Liver (tissue), 9 donors: Measurements from ENCODE around the gene PKHD1. TPM values are rescaled to one million over a fixed set of nuclear protein-coding genes. Genes with fewer than 3 reads are reported as not detected.

Source experiments
- DNase-seq: peaks from one replicate; pipeline ENCODE4 v3.0.0-alpha.2; 2017; ENCODE audit warnings: low spot score
- H3K27ac ChIP-seq, 2 donors: one replicate each; pipeline ENCODE4 v1.7.0; 2013; ENCODE audit warnings: inconsistent platforms in 2 of 2, low read length in 2 of 2, control low read depth in 1 of 2, low read depth in 1 of 2, mild to moderate bottlenecking in 1 of 2
- H3K27me3 ChIP-seq, 4 donors: one replicate each; pipeline versions ENCODE4 v1.6.1 to v1.7.0; 2013; ENCODE audit warnings: low read length in 3 of 4, inconsistent platforms in 1 of 4, mild to moderate bottlenecking in 1 of 4, moderate library complexity in 1 of 4; ENCODE audit not compliant: control insufficient read depth in 4 of 4, insufficient read depth in 4 of 4
- H3K36me3 ChIP-seq, 4 donors: one replicate each; pipeline versions ENCODE4 v1.6.1 to v1.7.0; 2013; ENCODE audit warnings: low read length in 3 of 4, mild to moderate bottlenecking in 3 of 4, low read depth in 1 of 4, moderate library complexity in 1 of 4; ENCODE audit not compliant: control insufficient read depth in 4 of 4, insufficient read depth in 3 of 4
- H3K4me1 ChIP-seq, 4 donors: one replicate each; pipeline versions ENCODE4 v1.6.1 to v1.7.0; 2013; ENCODE audit warnings: low read length in 3 of 4, mild to moderate bottlenecking in 3 of 4, moderate library complexity in 1 of 4; ENCODE audit not compliant: control insufficient read depth in 4 of 4, insufficient read depth in 4 of 4
- H3K4me3 ChIP-seq, 3 donors: one replicate each; pipeline versions ENCODE4 v1.6.1 to v1.7.0; 2013; ENCODE audit warnings: low read length in 3 of 3, control low read depth in 1 of 3, low read depth in 1 of 3, mild to moderate bottlenecking in 1 of 3
- H3K9ac ChIP-seq, 2 donors: one replicate each; pipeline ENCODE4 v1.7.0; 2013; ENCODE audit warnings: low read length in 2 of 2, mild to moderate bottlenecking in 2 of 2, moderate library complexity in 2 of 2, control low read depth in 1 of 2, low read depth in 1 of 2
- H3K9me3 ChIP-seq, 4 donors: one replicate each; pipeline versions ENCODE4 v1.6.1 to v1.7.0; 2013; ENCODE audit warnings: low read length in 3 of 4; ENCODE audit not compliant: control insufficient read depth in 4 of 4
- EGR1 ChIP-seq, 2 donors: IDR thresholded peaks; 2 replicates each; pipeline ENCODE4 v1.6.1; 2016 to 2018; ENCODE audit warnings: antibody characterized with exemption in 2 of 2, low read depth in 2 of 2
- FOXA1 ChIP-seq: IDR thresholded peaks from 2 replicates; pipeline ENCODE4 v1.6.1; 2016; ENCODE audit warnings: antibody characterized with exemption
- FOXA2 ChIP-seq: IDR thresholded peaks from 2 replicates; pipeline ENCODE4 v1.6.1; 2016; ENCODE audit warnings: antibody characterized with exemption
- GABPA ChIP-seq, 2 donors: IDR thresholded peaks in 1 of 2; conservative IDR thresholded peaks in 1 of 2; 2 replicates each; pipeline ENCODE4 v1.6.1; 2016; ENCODE audit warnings: antibody characterized with exemption in 2 of 2, mild to moderate bottlenecking in 1 of 2, moderate library complexity in 1 of 2
- HNF4A ChIP-seq, 2 donors: conservative IDR thresholded peaks; 2 replicates each; pipeline ENCODE4 v1.6.1; 2016; ENCODE audit warnings: antibody characterized with exemption in 2 of 2, mild to moderate bottlenecking in 2 of 2
- HNF4G ChIP-seq: IDR thresholded peaks from 2 replicates; pipeline ENCODE4 v1.6.1; 2016; ENCODE audit warnings: antibody characterized with exemption
- JUND ChIP-seq, 2 donors: IDR thresholded peaks; 2 replicates each; pipeline ENCODE4 v1.6.1; 2016; ENCODE audit warnings: antibody characterized with exemption in 2 of 2
- NR2F2 ChIP-seq: IDR thresholded peaks from 2 replicates; pipeline ENCODE4 v1.6.1; 2016; ENCODE audit warnings: antibody characterized with exemption
- RAD21 ChIP-seq, 2 donors: IDR thresholded peaks; 2 replicates each; pipeline ENCODE4 v1.6.1; 2016; ENCODE audit warnings: antibody characterized with exemption in 2 of 2, mild to moderate bottlenecking in 2 of 2
- RXRA ChIP-seq, 2 donors: IDR thresholded peaks; 2 replicates each; pipeline ENCODE4 v1.6.1; 2017 to 2018; ENCODE audit warnings: antibody characterized with exemption in 2 of 2, mild to moderate bottlenecking in 1 of 2
- SP1 ChIP-seq: IDR thresholded peaks from 2 replicates; pipeline ENCODE4 v1.6.1; 2018; ENCODE audit warnings: antibody characterized with exemption, mild to moderate bottlenecking
- TAF1 ChIP-seq: conservative IDR thresholded peaks from 2 replicates; pipeline ENCODE4 v1.6.1; 2016; ENCODE audit warnings: antibody characterized with exemption, mild to moderate bottlenecking
- YY1 ChIP-seq: IDR thresholded peaks from 2 replicates; pipeline ENCODE4 v1.6.1; 2016; ENCODE audit warnings: antibody characterized with exemption, mild to moderate bottlenecking
- WGBS: extraction: QIAGEN DNeasy Blood & Tissue Kit; methylation state at CpG from one replicate; pipeline ENCODE4 v1.1.7; 2013; 5-methylcytosine and 5-hydroxymethylcytosine counted together
- polyA plus RNA-seq, 2 donors: library from polyadenylated mRNA; stranded (reverse) in 1 of 2; unstranded in 1 of 2; fragments of 200-250 nt in 1 of 2; fragments of >200 nt in 1 of 2; fragmentation: Nextera tagmentation in 1 of 2; extraction: Ambion mirVana in 1 of 2; gene quantifications; one replicate each; pipeline versions ENCODE4 v1.2.1 to v1.2.3, GENCODE V29; 2013 to 2015
- total RNA-seq, 2 donors: library from RNA; depleted of rRNA; stranded (reverse); fragments of >200 nt; gene quantifications; one replicate each; pipeline ENCODE4 v1.2.3, GENCODE V29; 2014
- TF ChIP-seq, protein P1 (sequence below): fragments of 150-350 bp; IDR thresholded peaks from 2 replicates; pipeline ENCODE4 v1.5.1; 2017; ENCODE audit warnings: improper control_type of control experiment, low read depth, low read length; ENCODE audit not compliant: missing input control
- TF ChIP-seq, protein P2 (sequence below): IDR thresholded peaks from 2 replicates; pipeline ENCODE4 v1.6.1; 2016; ENCODE audit warnings: antibody characterized with exemption, mild to moderate bottlenecking
- TF ChIP-seq, protein P3 (sequence below): IDR thresholded peaks from 2 replicates; pipeline ENCODE4 v1.6.1; 2016; ENCODE audit warnings: antibody characterized with exemption
- TF ChIP-seq, protein P4 (sequence below): IDR thresholded peaks from 2 replicates; pipeline ENCODE4 v1.6.1; 2016; ENCODE audit warnings: antibody characterized with exemption
- TF ChIP-seq, protein P5 (sequence below): IDR thresholded peaks from 2 replicates; pipeline ENCODE4 v1.6.1; 2016; ENCODE audit warnings: antibody characterized with exemption
- donor health status: healthy.
- donor health status: healthy.
- donor health status: healthy.
- donor health status: healthy.
- donor health status: healthy.

Gene PKHD1
- total and polyA plus RNA-seq, 4 donors: 0.45 to 10.6 (median 3.2) TPM

DNA sequence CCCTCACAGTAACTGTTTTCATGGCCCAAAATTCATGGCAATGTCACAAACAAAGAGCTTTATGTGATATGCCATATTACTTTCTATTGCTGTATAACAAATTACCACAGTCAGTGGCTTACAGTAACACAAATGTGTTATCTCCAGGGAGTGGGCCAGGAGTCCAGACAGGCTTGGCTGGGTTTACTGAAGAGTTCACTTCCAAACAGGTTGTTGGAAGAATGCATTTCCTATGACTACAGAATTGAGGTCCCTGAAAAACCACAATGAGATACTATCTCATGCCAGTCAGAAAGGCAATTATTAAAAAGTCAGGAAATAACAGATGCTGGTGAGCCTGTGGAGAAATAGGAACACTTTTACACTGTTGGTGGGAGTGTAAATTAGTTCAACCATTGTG, 431.9 kb downstream of the PKHD1 start:
- Histone ChIP-seq H3K9ac (no peak overlapping the region), H3K4me1 (no peaks in the 10 kb centered on the region), H3K4me3 (no peak overlapping the region), H3K9me3 (no peaks in the 10 kb centered on the region), H3K36me3 (no peaks in the 10 kb centered on the region), H3K27me3 (no peaks in the 10 kb centered on the region), H3K27ac (no peak overlapping the region)
- no peak for DNase-seq
- no peak for TF ChIP-seq HNF4G
- TF ChIP-seq, protein P1, sequence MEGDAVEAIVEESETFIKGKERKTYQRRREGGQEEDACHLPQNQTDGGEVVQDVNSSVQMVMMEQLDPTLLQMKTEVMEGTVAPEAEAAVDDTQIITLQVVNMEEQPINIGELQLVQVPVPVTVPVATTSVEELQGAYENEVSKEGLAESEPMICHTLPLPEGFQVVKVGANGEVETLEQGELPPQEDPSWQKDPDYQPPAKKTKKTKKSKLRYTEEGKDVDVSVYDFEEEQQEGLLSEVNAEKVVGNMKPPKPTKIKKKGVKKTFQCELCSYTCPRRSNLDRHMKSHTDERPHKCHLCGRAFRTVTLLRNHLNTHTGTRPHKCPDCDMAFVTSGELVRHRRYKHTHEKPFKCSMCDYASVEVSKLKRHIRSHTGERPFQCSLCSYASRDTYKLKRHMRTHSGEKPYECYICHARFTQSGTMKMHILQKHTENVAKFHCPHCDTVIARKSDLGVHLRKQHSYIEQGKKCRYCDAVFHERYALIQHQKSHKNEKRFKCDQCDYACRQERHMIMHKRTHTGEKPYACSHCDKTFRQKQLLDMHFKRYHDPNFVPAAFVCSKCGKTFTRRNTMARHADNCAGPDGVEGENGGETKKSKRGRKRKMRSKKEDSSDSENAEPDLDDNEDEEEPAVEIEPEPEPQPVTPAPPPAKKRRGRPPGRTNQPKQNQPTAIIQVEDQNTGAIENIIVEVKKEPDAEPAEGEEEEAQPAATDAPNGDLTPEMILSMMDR: no peak
- TF ChIP-seq, protein P2, sequence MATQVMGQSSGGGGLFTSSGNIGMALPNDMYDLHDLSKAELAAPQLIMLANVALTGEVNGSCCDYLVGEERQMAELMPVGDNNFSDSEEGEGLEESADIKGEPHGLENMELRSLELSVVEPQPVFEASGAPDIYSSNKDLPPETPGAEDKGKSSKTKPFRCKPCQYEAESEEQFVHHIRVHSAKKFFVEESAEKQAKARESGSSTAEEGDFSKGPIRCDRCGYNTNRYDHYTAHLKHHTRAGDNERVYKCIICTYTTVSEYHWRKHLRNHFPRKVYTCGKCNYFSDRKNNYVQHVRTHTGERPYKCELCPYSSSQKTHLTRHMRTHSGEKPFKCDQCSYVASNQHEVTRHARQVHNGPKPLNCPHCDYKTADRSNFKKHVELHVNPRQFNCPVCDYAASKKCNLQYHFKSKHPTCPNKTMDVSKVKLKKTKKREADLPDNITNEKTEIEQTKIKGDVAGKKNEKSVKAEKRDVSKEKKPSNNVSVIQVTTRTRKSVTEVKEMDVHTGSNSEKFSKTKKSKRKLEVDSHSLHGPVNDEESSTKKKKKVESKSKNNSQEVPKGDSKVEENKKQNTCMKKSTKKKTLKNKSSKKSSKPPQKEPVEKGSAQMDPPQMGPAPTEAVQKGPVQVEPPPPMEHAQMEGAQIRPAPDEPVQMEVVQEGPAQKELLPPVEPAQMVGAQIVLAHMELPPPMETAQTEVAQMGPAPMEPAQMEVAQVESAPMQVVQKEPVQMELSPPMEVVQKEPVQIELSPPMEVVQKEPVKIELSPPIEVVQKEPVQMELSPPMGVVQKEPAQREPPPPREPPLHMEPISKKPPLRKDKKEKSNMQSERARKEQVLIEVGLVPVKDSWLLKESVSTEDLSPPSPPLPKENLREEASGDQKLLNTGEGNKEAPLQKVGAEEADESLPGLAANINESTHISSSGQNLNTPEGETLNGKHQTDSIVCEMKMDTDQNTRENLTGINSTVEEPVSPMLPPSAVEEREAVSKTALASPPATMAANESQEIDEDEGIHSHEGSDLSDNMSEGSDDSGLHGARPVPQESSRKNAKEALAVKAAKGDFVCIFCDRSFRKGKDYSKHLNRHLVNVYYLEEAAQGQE: no peak
- TF ChIP-seq, protein P3, sequence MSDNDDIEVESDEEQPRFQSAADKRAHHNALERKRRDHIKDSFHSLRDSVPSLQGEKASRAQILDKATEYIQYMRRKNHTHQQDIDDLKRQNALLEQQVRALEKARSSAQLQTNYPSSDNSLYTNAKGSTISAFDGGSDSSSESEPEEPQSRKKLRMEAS: no peak
- TF ChIP-seq, protein P4, sequence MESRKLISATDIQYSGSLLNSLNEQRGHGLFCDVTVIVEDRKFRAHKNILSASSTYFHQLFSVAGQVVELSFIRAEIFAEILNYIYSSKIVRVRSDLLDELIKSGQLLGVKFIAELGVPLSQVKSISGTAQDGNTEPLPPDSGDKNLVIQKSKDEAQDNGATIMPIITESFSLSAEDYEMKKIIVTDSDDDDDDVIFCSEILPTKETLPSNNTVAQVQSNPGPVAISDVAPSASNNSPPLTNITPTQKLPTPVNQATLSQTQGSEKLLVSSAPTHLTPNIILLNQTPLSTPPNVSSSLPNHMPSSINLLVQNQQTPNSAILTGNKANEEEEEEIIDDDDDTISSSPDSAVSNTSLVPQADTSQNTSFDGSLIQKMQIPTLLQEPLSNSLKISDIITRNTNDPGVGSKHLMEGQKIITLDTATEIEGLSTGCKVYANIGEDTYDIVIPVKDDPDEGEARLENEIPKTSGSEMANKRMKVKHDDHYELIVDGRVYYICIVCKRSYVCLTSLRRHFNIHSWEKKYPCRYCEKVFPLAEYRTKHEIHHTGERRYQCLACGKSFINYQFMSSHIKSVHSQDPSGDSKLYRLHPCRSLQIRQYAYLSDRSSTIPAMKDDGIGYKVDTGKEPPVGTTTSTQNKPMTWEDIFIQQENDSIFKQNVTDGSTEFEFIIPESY: no peak
- TF ChIP-seq EGR1 (IDR thresholded peaks at IDR 0.05; ENCODE audit: low read depth in 2 of 2): no peak
- TF ChIP-seq HNF4A (conservative IDR thresholded peaks at IDR 0.05): no peak
- TF ChIP-seq, protein P5, sequence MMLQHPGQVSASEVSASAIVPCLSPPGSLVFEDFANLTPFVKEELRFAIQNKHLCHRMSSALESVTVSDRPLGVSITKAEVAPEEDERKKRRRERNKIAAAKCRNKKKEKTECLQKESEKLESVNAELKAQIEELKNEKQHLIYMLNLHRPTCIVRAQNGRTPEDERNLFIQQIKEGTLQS: no peak
- TF ChIP-seq FOXA1: no peak
- TF ChIP-seq JUND (IDR thresholded peaks at IDR 0.05): no peak
- no peak for TF ChIP-seq SP1
- no peak for TF ChIP-seq NR2F2
- no peak for TF ChIP-seq RAD21 (IDR thresholded peaks at IDR 0.05)
- TF ChIP-seq FOXA2: no peak

DNA sequence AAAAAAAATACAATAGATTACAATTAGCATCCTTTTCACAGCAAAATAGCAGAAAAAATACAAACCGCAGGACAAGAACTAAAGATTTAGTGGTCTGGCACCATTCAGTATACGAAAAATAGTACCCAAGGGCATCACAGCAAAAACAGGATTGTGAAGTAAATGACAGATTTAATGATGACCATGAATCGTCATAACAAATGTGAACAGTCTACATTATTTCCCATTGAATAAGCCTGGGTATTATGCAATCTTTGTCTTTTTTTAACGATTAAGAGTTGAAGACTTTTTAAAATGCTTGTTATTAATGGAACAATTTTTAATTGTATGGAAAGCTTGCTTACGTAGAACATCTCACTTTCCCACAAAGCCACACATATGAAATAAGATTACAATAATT, 432.8 kb downstream of the PKHD1 start:
- H3K27me3 ChIP-seq: no peaks in the 10 kb centered on the region
- no peak for DNase-seq
- H3K9ac ChIP-seq: no peak overlapping the region
- H3K9me3 ChIP-seq: no peaks in the 10 kb centered on the region
- H3K4me3 ChIP-seq: no peak overlapping the region
- no peak overlapping the region for H3K27ac ChIP-seq
- no peaks in the 10 kb centered on the region for H3K36me3 ChIP-seq
- H3K4me1 ChIP-seq: no peaks in the 10 kb centered on the region
- WGBS: 70% methylated on average over 5 of the region's 5 CpGs
- TF ChIP-seq NR2F2 (no peak), RAD21 (IDR thresholded peaks at IDR 0.05) (no peak), FOXA1 (no peak), TAF1 (no peak), RXRA (IDR thresholded peaks at IDR 0.05) (no peak), SP1 (no peak), EGR1 (IDR thresholded peaks at IDR 0.05; ENCODE audit: low read depth in 2 of 2) (no peak), YY1 (no peak), FOXA2 (no peak), HNF4A (conservative IDR thresholded peaks at IDR 0.05) (no peak), GABPA (IDR thresholded peaks at IDR 0.05 in 1 of 2, conservative IDR thresholded peaks at IDR 0.05 in 1 of 2) (no peak)
- TF ChIP-seq, protein P2: no peak
- TF ChIP-seq, protein P1: no peak
- TF ChIP-seq, protein P3: no peak
